B cell (primary cell): ENCODE results near the gene PC.

Source experiments
- EZH2 ChIP-seq: IDR thresholded peaks from 2 replicates; pipeline ENCODE4 v1.6.1; 2012; ENCODE audit warnings: borderline replicate concordance, low read depth, mild to moderate bottlenecking, moderate library complexity, low read length; ENCODE audit not compliant: insufficient read depth, poor library complexity, severe bottlenecking
- TF ChIP-seq, protein P1 (sequence below): fragments of 200-600 bp; IDR thresholded peaks from one replicate; pipeline ENCODE4 v1.8.0; 2022; ENCODE audit warnings: antibody characterized with exemption, mild to moderate bottlenecking

DNA sequence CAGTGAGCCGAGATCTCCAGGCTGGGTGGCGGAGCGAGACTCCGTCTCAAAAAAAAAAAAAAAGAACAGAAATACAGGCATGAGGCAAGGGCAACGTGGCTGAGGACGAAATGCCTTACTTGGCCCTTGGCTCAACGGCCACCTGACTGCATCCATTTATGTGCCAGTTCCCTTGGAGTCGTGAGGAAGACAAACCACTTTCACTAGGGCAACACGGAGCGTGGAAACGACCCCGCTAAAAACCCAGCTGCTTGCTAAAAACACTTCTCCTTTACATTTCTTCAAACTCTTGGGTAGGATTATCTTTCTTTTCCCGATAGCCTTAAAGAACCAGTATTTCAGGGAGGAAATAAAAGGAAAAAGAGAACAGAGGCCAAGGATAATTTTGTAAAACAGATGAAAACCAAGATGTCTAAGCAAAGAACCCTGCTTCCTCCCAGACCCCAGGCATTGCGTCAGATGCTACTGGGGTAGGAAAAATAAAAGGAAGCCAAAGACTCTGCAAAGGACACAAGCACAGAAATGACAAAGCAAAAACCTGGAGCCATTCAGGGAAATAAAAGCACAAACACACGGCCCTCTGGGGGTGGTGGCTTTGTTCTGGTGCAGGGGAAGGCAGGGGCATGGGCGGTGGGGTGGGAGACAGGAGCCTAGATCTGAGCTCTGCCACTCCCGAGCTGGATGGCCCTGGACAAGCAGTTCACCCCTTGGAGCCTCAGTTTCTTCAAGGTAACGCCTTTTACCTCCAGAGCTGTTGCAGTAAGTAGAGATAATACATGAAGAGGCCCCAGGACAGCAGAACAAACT is 37.0 kb downstream of the PC start:
- TF ChIP-seq, protein P1, sequence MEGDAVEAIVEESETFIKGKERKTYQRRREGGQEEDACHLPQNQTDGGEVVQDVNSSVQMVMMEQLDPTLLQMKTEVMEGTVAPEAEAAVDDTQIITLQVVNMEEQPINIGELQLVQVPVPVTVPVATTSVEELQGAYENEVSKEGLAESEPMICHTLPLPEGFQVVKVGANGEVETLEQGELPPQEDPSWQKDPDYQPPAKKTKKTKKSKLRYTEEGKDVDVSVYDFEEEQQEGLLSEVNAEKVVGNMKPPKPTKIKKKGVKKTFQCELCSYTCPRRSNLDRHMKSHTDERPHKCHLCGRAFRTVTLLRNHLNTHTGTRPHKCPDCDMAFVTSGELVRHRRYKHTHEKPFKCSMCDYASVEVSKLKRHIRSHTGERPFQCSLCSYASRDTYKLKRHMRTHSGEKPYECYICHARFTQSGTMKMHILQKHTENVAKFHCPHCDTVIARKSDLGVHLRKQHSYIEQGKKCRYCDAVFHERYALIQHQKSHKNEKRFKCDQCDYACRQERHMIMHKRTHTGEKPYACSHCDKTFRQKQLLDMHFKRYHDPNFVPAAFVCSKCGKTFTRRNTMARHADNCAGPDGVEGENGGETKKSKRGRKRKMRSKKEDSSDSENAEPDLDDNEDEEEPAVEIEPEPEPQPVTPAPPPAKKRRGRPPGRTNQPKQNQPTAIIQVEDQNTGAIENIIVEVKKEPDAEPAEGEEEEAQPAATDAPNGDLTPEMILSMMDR, result no peak
- TF ChIP-seq EZH2, result no peak
